Measurements from ENCODE around the gene USE1.

DNA sequence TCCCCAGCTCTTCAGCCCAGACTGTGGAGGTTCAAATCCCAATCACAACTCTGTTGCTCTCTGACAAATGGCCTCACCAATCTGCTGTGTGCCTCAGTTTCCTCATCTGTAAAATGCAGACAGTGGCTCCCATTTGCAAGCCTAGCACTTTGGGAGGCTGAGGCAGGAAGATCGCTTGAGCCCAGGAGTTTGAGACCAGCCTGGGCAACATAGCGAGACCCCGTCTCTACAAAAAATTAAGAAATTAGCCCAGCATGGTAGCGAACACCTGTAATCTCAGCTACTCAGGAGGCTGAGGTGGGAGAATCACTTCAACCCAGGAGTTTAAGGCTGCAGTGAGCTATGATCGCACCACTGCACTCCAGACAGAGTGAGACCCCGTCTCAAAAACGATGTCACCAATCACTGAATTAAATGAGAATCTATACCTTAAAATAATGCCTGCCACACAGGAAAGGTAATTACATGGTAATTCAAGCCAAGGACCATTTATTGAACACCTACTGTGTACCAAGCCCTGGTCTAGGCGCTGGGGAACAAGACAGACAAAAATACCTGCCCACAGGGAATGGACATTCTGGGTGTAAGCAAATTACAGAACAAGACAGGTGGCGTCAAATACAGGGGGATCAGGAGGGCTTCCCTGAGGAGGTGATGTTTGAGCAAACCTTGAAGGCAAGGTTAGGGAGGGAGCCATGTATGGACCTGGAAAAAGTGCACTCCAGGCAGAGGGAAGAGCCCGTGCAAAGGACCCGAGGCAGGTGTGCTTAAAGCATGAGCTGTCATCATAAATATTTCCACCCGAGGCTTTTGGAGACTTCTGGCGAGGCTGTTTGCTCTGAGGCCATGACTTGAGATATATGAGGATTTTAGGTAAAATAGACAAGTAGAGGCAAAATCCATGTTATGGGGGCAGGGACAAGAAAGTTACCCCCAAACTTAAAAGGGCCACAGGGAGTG lies 22.9 kb downstream of the USE1 start:
- TF ChIP-seq POLR2AphosphoS5 (IDR thresholded peaks at IDR 0.05) (no peak), POLR2A (IDR thresholded peaks at IDR 0.05) (no peak), EP300 (IDR thresholded peaks at IDR 0.05) (no peak)
- TF ChIP-seq, protein P1, sequence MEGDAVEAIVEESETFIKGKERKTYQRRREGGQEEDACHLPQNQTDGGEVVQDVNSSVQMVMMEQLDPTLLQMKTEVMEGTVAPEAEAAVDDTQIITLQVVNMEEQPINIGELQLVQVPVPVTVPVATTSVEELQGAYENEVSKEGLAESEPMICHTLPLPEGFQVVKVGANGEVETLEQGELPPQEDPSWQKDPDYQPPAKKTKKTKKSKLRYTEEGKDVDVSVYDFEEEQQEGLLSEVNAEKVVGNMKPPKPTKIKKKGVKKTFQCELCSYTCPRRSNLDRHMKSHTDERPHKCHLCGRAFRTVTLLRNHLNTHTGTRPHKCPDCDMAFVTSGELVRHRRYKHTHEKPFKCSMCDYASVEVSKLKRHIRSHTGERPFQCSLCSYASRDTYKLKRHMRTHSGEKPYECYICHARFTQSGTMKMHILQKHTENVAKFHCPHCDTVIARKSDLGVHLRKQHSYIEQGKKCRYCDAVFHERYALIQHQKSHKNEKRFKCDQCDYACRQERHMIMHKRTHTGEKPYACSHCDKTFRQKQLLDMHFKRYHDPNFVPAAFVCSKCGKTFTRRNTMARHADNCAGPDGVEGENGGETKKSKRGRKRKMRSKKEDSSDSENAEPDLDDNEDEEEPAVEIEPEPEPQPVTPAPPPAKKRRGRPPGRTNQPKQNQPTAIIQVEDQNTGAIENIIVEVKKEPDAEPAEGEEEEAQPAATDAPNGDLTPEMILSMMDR (IDR thresholded peaks at IDR 0.05): no peak

All from stomach (tissue), 4 donors.